GM12875 (cell line): ENCODE data around the gene RNF222.

Experiments used
- H3K4me3 ChIP-seq: one replicate; pipeline ENCODE4 v1.5.1; 2011; ENCODE audit warnings: low read depth, low read length, control low read depth
- TF ChIP-seq, protein P1 (sequence below): IDR thresholded peaks from 2 replicates; pipeline ENCODE4 v1.5.1; 2011; ENCODE audit warnings: low read depth, mild to moderate bottlenecking, control low read depth, inconsistent platforms, low read length, moderate library complexity, borderline replicate concordance; ENCODE audit not compliant: insufficient read depth

The RNF222 gene

DNA sequence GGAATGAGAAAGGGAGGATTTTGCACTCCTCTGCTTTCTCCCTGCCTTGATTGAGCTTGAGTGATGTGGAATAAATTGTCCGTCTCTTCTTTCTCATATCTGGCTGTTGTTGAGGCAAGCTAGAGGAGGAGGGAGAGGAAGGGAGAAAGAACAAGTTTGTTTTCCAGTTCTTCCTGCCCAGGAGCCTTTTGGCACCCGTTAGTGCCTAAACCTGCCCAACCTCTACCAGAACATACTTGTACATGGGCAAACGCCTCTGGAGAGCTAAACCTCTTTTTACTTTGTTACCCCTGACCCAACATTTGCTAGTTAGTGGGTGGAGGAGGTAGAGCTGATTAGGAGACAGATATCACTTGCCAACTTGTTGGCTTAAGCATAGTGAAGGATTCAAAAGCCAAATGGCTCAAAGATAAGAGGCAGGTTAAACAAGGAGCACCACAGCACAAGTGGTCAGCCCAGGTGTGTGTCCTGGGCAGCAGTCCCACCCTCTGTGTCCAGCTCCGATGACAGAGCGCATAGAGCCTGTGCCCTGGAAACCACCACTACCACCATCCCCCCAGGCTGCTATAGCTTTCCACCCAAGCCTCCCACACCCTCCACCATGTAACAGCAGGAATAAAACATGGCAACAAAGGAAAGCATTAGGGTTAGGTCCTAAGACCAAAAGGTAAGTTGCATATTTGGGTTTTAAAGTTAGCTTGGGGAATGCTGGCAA lies 51.5 kb downstream of the RNF222 start:
- TF ChIP-seq, protein P1, sequence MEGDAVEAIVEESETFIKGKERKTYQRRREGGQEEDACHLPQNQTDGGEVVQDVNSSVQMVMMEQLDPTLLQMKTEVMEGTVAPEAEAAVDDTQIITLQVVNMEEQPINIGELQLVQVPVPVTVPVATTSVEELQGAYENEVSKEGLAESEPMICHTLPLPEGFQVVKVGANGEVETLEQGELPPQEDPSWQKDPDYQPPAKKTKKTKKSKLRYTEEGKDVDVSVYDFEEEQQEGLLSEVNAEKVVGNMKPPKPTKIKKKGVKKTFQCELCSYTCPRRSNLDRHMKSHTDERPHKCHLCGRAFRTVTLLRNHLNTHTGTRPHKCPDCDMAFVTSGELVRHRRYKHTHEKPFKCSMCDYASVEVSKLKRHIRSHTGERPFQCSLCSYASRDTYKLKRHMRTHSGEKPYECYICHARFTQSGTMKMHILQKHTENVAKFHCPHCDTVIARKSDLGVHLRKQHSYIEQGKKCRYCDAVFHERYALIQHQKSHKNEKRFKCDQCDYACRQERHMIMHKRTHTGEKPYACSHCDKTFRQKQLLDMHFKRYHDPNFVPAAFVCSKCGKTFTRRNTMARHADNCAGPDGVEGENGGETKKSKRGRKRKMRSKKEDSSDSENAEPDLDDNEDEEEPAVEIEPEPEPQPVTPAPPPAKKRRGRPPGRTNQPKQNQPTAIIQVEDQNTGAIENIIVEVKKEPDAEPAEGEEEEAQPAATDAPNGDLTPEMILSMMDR = no peak
- no peak overlapping the region for H3K4me3 ChIP-seq

DNA sequence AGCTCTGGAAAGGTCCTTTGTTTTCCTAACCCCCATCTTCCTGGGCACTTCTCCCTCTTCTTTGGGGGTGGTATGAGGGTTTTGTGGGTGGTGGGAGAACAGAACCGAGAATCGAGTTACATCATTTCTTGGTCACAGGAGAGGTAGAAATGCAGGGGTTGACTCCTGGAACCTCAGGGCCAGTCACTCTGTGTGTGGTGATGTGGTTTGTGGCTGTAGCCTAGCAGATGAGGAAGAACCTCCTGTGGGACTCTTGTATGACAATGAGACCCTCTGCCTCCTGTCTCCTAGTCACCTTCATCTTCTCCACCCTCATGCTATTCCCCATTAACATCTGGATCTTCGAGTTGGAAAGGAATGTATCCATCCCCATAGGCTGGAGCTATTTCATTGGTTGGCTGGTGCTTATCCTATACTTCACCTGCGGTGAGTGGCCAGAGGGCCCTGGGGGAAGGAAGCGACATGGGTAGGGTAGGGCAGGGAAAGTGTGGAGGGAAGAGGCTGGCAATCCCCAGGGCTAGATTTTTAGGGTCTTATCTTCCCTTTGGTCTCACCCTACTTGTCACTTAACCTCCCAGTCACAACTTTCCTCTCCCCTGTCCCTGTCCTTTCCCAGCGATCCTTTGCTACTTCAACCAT lies 52.5 kb downstream of the RNF222 start:
- TF ChIP-seq, protein P1 = no peak
- H3K4me3 ChIP-seq = no peak overlapping the region

GRCh38 chr17:8341456-8341855 lies 56.2 kb downstream of the RNF222 start:
- no peak overlapping the region for H3K4me3 ChIP-seq
- TF ChIP-seq, protein P1 = no peak
